ENCODE measurements around the gene DBET. TPM values are rescaled to one million over a fixed set of nuclear protein-coding genes. Genes with fewer than 3 reads are reported as not detected.
"Not testable (repeated sequence)": the region's sequence is repeated elsewhere in the genome, so short reads cannot be mapped to it uniquely, and the experiment has no call there.

The DBET gene
- polyA plus RNA-seq, 4 donors: not detected

DNA sequence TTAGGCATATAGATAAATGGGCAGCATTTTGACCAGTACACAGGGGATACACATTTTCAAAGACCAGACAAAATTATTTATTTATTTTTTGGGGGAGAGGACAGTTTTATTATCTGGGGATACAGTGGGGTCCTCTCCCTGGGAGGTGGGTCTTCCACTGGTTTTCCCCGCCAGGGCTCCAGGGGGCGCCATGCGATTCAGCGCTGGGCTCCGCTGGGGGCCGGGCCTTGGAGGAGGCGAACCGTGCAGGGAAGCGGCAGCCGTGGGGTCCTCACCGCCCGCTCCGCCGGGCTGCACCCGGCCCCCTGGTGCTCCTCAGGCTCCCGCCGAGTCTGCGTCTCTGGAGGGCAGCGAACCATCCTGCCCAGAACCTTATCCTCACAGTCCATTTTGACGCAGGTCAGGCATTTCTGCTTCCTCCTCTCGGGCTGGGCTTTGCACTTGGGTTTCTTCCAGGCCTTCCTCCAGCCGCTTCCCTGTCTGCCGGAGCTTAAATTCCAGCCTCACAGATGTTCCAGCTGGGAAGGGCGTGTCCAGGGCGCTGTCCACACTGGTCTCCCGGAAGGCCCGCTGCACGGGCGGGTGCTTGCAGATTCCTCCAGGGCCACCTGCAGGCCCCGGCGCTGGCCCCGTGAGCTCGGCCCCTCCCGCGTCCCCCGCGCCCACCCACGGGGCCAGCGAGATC, 26.5 kb upstream of the DBET start:
- WGBS, 3 donors: 0 to 10% (median 0%) methylated on average over 1 to 6 of the region's 39 CpGs
- H3K27me3 ChIP-seq (ENCODE audit: control insufficient read depth in 3 of 3, insufficient read depth in 3 of 3, low read length in 3 of 3); H3K9me3 ChIP-seq (ENCODE audit: control insufficient read depth in 2 of 2, insufficient read depth in 1 of 2, low read depth in 1 of 2, low read length in 1 of 2); FAIRE-seq; H3K36me3 ChIP-seq (ENCODE audit: control insufficient read depth in 3 of 3, insufficient read depth in 2 of 3, low read depth in 1 of 3, low read length in 3 of 3); H3K4me1 ChIP-seq (ENCODE audit: control insufficient read depth in 3 of 3, insufficient read depth in 2 of 3, low read depth in 1 of 3, low read length in 2 of 3); H3K27ac ChIP-seq (ENCODE audit: low read depth in 1 of 3, low read length in 2 of 3); DNase-seq; H3K4me3 ChIP-seq (ENCODE audit: low read depth in 1 of 3, low read length in 3 of 3): not testable (repeated sequence)

DNA sequence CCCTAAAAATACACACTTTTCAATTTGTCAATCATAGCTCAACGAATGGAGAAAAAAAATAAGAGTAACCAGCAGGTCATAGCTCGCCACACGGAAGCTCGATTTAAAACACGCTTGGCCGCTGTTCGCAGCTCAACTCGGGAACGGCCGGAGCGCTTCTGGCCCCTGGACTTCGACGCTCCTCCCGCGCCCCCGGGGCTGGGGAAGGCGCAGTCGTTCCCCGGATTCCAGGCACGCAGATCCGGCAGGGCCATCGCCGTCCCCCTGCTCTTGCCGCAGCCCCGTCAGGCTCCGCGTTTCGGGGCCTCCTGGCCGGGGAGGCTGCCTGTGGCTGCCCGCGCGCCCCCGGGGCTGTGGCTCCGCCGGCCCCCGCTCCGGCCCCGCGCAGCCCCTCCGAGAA, 23.4 kb upstream of the DBET start:
- H3K9me3 ChIP-seq (ENCODE audit: control insufficient read depth in 2 of 2, insufficient read depth in 1 of 2, low read depth in 1 of 2, low read length in 1 of 2); H3K36me3 ChIP-seq (ENCODE audit: control insufficient read depth in 3 of 3, insufficient read depth in 2 of 3, low read depth in 1 of 3, low read length in 3 of 3); FAIRE-seq; H3K4me3 ChIP-seq (ENCODE audit: low read depth in 1 of 3, low read length in 3 of 3); H3K27me3 ChIP-seq (ENCODE audit: control insufficient read depth in 3 of 3, insufficient read depth in 3 of 3, low read length in 3 of 3); H3K4me1 ChIP-seq (ENCODE audit: control insufficient read depth in 3 of 3, insufficient read depth in 2 of 3, low read depth in 1 of 3, low read length in 2 of 3); H3K27ac ChIP-seq (ENCODE audit: low read depth in 1 of 3, low read length in 2 of 3); DNase-seq: not testable (repeated sequence)
- WGBS, 3 donors: 24 to 44% (median 44%) methylated on average over 27 to 32 of the region's 40 CpGs

DNA sequence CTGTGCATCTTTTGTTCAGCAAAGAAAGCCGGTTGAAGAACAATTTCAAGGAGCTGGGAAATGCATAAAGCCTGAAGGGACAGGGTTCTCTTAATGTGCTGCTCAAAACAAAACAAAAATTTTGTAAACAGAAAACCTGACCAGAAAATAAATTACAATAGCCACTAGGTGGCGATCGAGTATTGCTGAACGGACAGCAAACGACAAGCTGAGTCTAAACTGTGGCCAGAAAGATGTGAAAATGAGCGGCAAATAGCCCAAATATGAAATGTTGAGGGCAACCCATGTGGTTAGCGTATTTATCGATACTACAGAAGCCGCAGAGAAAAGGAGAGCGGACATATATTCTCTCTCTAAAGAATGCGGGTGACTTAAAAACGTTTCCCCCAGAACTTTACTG, 16.7 kb upstream of the DBET start:
- 6 to 17% (median 17%) methylated on average over 1 of the region's 12 CpGs for WGBS, 3 donors
- not testable (repeated sequence) for H3K4me1 ChIP-seq (ENCODE audit: control insufficient read depth in 3 of 3, insufficient read depth in 2 of 3, low read depth in 1 of 3, low read length in 2 of 3); H3K27ac ChIP-seq (ENCODE audit: low read depth in 1 of 3, low read length in 2 of 3); H3K9me3 ChIP-seq (ENCODE audit: control insufficient read depth in 2 of 2, insufficient read depth in 1 of 2, low read depth in 1 of 2, low read length in 1 of 2); FAIRE-seq; H3K27me3 ChIP-seq (ENCODE audit: control insufficient read depth in 3 of 3, insufficient read depth in 3 of 3, low read length in 3 of 3); H3K36me3 ChIP-seq (ENCODE audit: control insufficient read depth in 3 of 3, insufficient read depth in 2 of 3, low read depth in 1 of 3, low read length in 3 of 3); DNase-seq; H3K4me3 ChIP-seq (ENCODE audit: low read depth in 1 of 3, low read length in 3 of 3)

DNA sequence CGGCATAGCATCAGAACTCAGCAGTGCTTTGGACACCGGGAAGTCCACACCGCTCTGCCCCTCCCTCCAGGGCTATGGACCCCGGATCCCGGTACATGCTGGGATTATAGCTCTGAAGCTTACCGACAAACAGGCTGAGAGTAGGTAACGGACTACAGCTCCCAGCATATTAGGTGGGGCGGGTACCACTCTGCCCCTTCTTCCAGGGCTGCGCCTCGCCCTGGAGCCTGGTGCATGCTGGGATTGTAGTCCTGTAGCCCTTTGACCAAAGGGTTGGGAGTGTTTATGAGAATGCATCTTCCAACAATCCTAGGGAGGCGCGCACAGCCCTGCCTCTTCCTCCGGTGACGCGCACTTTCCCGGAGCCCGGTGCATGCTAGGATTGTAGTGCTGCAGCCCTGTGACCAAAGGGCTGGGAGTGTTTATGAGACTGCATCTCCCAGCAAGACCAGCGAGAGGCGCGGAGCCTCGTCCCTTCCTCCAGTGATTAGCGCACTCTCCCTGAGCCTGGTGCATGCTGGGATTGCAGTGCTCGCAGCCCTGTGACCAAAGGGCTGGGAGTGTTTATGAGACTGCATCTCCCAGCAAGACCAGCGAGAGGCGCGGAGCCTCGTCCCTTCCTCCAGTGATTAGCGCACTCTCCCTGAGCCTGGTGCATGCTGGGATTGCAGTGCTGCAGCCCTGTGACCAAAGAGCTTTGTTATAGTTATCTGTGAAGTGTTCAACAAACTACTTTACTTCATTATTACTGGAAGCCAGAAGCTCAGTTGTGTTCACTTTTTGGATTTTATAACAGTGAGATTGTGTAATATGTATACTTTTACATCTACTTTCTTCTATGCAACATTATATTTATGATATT, 14.7 kb upstream of the DBET start:
- not testable (repeated sequence) for DNase-seq

DNA sequence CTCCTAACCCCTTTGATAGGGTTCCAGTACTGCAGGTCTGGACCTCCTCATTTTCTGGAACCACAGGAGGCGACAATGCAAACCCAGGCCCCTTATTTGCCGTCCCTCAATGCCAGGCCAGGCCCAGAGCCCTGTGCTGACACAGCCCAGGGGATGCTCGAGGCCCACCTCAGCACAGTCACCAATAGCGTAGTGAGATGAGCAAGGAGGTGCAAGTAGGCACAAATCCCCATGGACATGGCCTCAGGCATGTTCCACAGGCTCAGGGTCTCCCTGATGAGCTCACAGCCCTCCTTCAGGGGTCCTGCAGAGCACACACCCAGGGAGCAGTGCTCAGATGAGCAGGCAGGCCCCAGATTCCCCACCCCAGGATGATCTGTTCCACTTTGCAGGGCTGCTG, 5.3 kb upstream of the DBET start:
- not testable (repeated sequence) for H3K27me3 ChIP-seq (ENCODE audit: control insufficient read depth in 3 of 3, insufficient read depth in 3 of 3, low read length in 3 of 3); H3K27ac ChIP-seq (ENCODE audit: low read depth in 1 of 3, low read length in 2 of 3); H3K36me3 ChIP-seq (ENCODE audit: control insufficient read depth in 3 of 3, insufficient read depth in 2 of 3, low read depth in 1 of 3, low read length in 3 of 3); H3K9me3 ChIP-seq (ENCODE audit: control insufficient read depth in 2 of 2, insufficient read depth in 1 of 2, low read depth in 1 of 2, low read length in 1 of 2); DNase-seq; H3K4me1 ChIP-seq (ENCODE audit: control insufficient read depth in 3 of 3, insufficient read depth in 2 of 3, low read depth in 1 of 3, low read length in 2 of 3); FAIRE-seq; H3K4me3 ChIP-seq (ENCODE audit: low read depth in 1 of 3, low read length in 3 of 3)
- 53 to 67% (median 64%) methylated on average over 3 to 4 of the region's 4 CpGs for WGBS, 3 donors

More for the DNA sequence above, 14.7 kb upstream of the DBET start:
- H3K4me1 ChIP-seq (ENCODE audit: control insufficient read depth in 3 of 3, insufficient read depth in 2 of 3, low read depth in 1 of 3, low read length in 2 of 3); H3K27ac ChIP-seq (ENCODE audit: low read depth in 1 of 3, low read length in 2 of 3); H3K36me3 ChIP-seq (ENCODE audit: control insufficient read depth in 3 of 3, insufficient read depth in 2 of 3, low read depth in 1 of 3, low read length in 3 of 3); H3K27me3 ChIP-seq (ENCODE audit: control insufficient read depth in 3 of 3, insufficient read depth in 3 of 3, low read length in 3 of 3); H3K4me3 ChIP-seq (ENCODE audit: low read depth in 1 of 3, low read length in 3 of 3); H3K9me3 ChIP-seq (ENCODE audit: control insufficient read depth in 2 of 2, insufficient read depth in 1 of 2, low read depth in 1 of 2, low read length in 1 of 2): not testable (repeated sequence)
- WGBS, 3 donors: 32 to 59% (median 34%) methylated on average over 4 to 6 of the region's 28 CpGs
- peak; percentile 70 for FAIRE-seq

DNA sequence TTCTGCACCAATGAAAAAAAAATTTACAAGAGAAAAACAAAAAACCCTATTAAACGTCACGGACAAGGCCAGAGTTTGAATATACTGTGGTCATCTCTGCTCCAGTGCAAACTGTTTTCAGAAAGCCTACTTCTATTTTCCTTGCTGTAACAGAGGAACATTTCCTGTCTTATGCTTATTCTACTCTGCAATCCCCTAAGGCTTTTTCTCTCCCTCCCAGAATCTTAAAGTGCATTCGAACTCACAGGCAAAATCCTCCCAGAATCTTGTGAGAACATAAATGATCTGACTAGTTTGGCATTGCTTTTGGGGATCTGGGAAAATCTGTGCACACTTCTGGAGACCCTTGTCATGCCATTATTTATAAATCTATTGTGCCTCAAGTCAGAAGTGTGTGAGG, 503 bp downstream of the DBET start:
- not testable (repeated sequence) for H3K4me3 ChIP-seq (ENCODE audit: low read depth in 1 of 3, low read length in 3 of 3); H3K36me3 ChIP-seq (ENCODE audit: control insufficient read depth in 3 of 3, insufficient read depth in 2 of 3, low read depth in 1 of 3, low read length in 3 of 3); H3K9me3 ChIP-seq (ENCODE audit: control insufficient read depth in 2 of 2, insufficient read depth in 1 of 2, low read depth in 1 of 2, low read length in 1 of 2); H3K4me1 ChIP-seq (ENCODE audit: control insufficient read depth in 3 of 3, insufficient read depth in 2 of 3, low read depth in 1 of 3, low read length in 2 of 3); H3K27me3 ChIP-seq (ENCODE audit: control insufficient read depth in 3 of 3, insufficient read depth in 3 of 3, low read length in 3 of 3); FAIRE-seq; H3K27ac ChIP-seq (ENCODE audit: low read depth in 1 of 3, low read length in 2 of 3); DNase-seq
- 28 to 38% methylated on average over 3 of the region's 3 CpGs; no CpG with 5 or more reads in 1 of the 3 donors for WGBS, 3 donors

DNA sequence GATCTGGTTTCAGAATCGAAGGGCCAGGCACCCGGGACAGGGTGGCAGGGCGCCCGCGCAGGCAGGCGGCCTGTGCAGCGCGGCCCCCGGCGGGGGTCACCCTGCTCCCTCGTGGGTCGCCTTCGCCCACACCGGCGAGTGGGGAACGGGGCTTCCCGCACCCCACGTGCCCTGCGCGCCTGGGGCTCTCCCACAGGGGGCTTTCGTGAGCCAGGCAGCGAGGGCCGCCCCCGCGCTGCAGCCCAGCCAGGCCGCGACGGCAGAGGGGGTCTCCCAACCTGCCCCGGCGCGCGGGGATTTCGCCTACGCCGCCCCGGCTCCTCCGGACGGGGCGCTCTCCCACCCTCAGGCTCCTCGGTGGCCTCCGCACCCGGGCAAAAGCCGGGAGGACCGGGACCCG, 4.0 kb downstream of the DBET start:
- FAIRE-seq; H3K36me3 ChIP-seq (ENCODE audit: control insufficient read depth in 3 of 3, insufficient read depth in 2 of 3, low read depth in 1 of 3, low read length in 3 of 3); H3K4me1 ChIP-seq (ENCODE audit: control insufficient read depth in 3 of 3, insufficient read depth in 2 of 3, low read depth in 1 of 3, low read length in 2 of 3); H3K4me3 ChIP-seq (ENCODE audit: low read depth in 1 of 3, low read length in 3 of 3); H3K27me3 ChIP-seq (ENCODE audit: control insufficient read depth in 3 of 3, insufficient read depth in 3 of 3, low read length in 3 of 3); H3K27ac ChIP-seq (ENCODE audit: low read depth in 1 of 3, low read length in 2 of 3); H3K9me3 ChIP-seq (ENCODE audit: control insufficient read depth in 2 of 2, insufficient read depth in 1 of 2, low read depth in 1 of 2, low read length in 1 of 2): not testable (repeated sequence)
- 58 to 76% (median 66%) methylated on average over 30 to 37 of the region's 45 CpGs for WGBS, 3 donors
- peak in 1 of 2 donors; percentile 1 for DNase-seq

DNA sequence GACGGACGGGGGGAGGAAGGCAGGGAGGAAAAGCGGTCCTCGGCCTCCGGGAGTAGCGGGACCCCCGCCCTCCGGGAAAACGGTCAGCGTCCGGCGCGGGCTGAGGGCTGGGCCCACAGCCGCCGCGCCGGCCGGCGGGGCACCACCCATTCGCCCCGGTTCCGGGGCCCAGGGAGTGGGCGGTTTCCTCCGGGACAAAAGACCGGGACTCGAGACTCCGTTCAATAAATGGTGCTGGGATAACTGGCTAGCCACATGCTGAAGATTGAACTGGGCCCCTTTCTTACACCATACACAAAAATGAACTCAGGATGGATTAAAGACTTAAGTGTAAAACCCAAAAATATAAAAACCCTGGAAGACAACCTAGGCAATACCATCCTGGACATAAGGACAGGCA, 28.8 kb downstream of the DBET start:
- not testable (repeated sequence) for H3K36me3 ChIP-seq (ENCODE audit: control insufficient read depth in 3 of 3, insufficient read depth in 2 of 3, low read depth in 1 of 3, low read length in 3 of 3); FAIRE-seq; H3K9me3 ChIP-seq (ENCODE audit: control insufficient read depth in 2 of 2, insufficient read depth in 1 of 2, low read depth in 1 of 2, low read length in 1 of 2); H3K27me3 ChIP-seq (ENCODE audit: control insufficient read depth in 3 of 3, insufficient read depth in 3 of 3, low read length in 3 of 3); H3K4me1 ChIP-seq (ENCODE audit: control insufficient read depth in 3 of 3, insufficient read depth in 2 of 3, low read depth in 1 of 3, low read length in 2 of 3); H3K4me3 ChIP-seq (ENCODE audit: low read depth in 1 of 3, low read length in 3 of 3); DNase-seq; H3K27ac ChIP-seq (ENCODE audit: low read depth in 1 of 3, low read length in 2 of 3)
- WGBS, 3 donors: 19 to 78% methylated on average over 5 to 9 of the region's 27 CpGs; no CpG with 5 or more reads in 1 of the 3 donors

All from small intestine (tissue), 7 donors.